Measurements from ENCODE around the gene SLC40A1.

SLC40A1 gene

GRCh38 chr2:189566046-189566445 is 14.5 kb downstream of the SLC40A1 start:
- no peak for DNase-seq

- DNase-seq: no peak
These were observed 19.1 kb downstream of the SLC40A1 start for GRCh38 chr2:189561371-189562038.

- DNase-seq: no peak
These were observed 20.4 kb downstream of the SLC40A1 start for GRCh38 chr2:189560273-189560586.

GRCh38 chr2:189559579-189560272 is 20.9 kb downstream of the SLC40A1 start:
- no peak for DNase-seq

- no peak for DNase-seq
These were observed 21.9 kb downstream of the SLC40A1 start for GRCh38 chr2:189558516-189559272.

- DNase-seq: no peak
These were observed 23.2 kb downstream of the SLC40A1 start for GRCh38 chr2:189557373-189557772.

GRCh38 chr2:189556526-189556925 is 24.1 kb downstream of the SLC40A1 start:
- DNase-seq: no peak

- no peak for DNase-seq
These were observed 25.4 kb downstream of the SLC40A1 start for GRCh38 chr2:189555232-189555631.

GRCh38 chr2:189553504-189554088 is 27.0 kb downstream of the SLC40A1 start:
- no peak for DNase-seq

GRCh38 chr2:189552991-189553404 is 27.6 kb downstream of the SLC40A1 start:
- DNase-seq: no peak

- DNase-seq: no peak
These were observed 28.1 kb downstream of the SLC40A1 start for GRCh38 chr2:189552334-189552990.

- DNase-seq: no peak
These were observed 28.8 kb downstream of the SLC40A1 start for GRCh38 chr2:189551808-189552207.

- DNase-seq: no peak
These were observed 31.1 kb downstream of the SLC40A1 start for GRCh38 chr2:189549449-189549832.

- DNase-seq: peak; percentile 20
These were observed 31.7 kb downstream of the SLC40A1 start for GRCh38 chr2:189548666-189549448.

- no peak for DNase-seq
These were observed 35.2 kb downstream of the SLC40A1 start for GRCh38 chr2:189545418-189545817.

- peak; percentile 82 for DNase-seq
These were observed 36.1 kb downstream of the SLC40A1 start for GRCh38 chr2:189544318-189545042.

GRCh38 chr2:189543367-189543766 is 37.2 kb downstream of the SLC40A1 start:
- no peak for DNase-seq

GRCh38 chr2:189542145-189542882 is 38.3 kb downstream of the SLC40A1 start:
- DNase-seq: no peak

GRCh38 chr2:189541591-189541990 is 39.0 kb downstream of the SLC40A1 start:
- DNase-seq: no peak

GRCh38 chr2:189540551-189540950 is 40.0 kb downstream of the SLC40A1 start:
- DNase-seq: no peak

GRCh38 chr2:189538402-189538801 is 42.2 kb downstream of the SLC40A1 start:
- DNase-seq: no peak

Measured in RPMI8226 (cell line).